D721Med (cell line): ENCODE results near the gene RNF208.

Experiments
- DNase-seq: peaks from one replicate; pipeline ENCODE4 v3.0.0; 2011; ENCODE audit warnings: low spot score; ENCODE audit not compliant: insufficient read length
- FAIRE-seq: peaks from 2 replicates; lab custom pipeline; 2011; peaks lifted over from hg19 to GRCh38; lab: Jason Lieb, UNC
- CTCF ChIP-seq: IDR thresholded peaks from 2 replicates; pipeline ENCODE4 v1.5.1; 2012; ENCODE audit warnings: mild to moderate bottlenecking, control low read depth; ENCODE audit not compliant: insufficient read depth; ENCODE audit errors: missing control alignments

Gene RNF208

GRCh38 chr9:137220317-137221094 lies 1.5 kb downstream of the RNF208 start:
- FAIRE-seq, result no peak
- no peak for DNase-seq
- no peak for TF ChIP-seq CTCF

GRCh38 chr9:137219757-137220316 lies 2.2 kb downstream of the RNF208 start:
- DNase-seq (no peak), FAIRE-seq (no peak)
- TF ChIP-seq CTCF, result no peak

- no peak for FAIRE-seq
- no peak for TF ChIP-seq CTCF
- no peak for DNase-seq
These were observed 3.2 kb downstream of the RNF208 start for GRCh38 chr9:137218754-137219271.

- no peak for FAIRE-seq
- no peak for DNase-seq
- TF ChIP-seq CTCF, result no peak
These were observed 3.8 kb downstream of the RNF208 start for GRCh38 chr9:137218212-137218753.

- no peak for TF ChIP-seq CTCF
These were observed 4.5 kb downstream of the RNF208 start for GRCh38 chr9:137217276-137218211.

GRCh38 chr9:137216188-137216965 lies 5.7 kb downstream of the RNF208 start:
- FAIRE-seq, result no peak
- TF ChIP-seq CTCF, result no peak
- DNase-seq, result no peak

More at GRCh38 chr9:137217276-137218211, 4.5 kb downstream of the RNF208 start:
- DNase-seq, result no peak
- FAIRE-seq, result no peak
